Coronary artery (tissue), 2 donors: Measurements from ENCODE around the gene NRXN2.

Experiments
- DNase-seq: peaks from one replicate; pipeline ENCODE4 v3.0.0-alpha.2; 2017; ENCODE audit warnings: low spot score
- H3K27ac ChIP-seq, 2 donors: fragments of 200-600 bp; sonication (generic); one replicate each; pipeline ENCODE4 v1.5.1; 2016 to 2019
- H3K4me3 ChIP-seq: fragments of 200-600 bp; sonication (generic); 2 replicates; pipeline ENCODE4 v1.5.1; 2016; ENCODE audit warnings: mild to moderate bottlenecking, moderate library complexity
- TF ChIP-seq, protein P1 (sequence below): fragments of 200-600 bp; sonication (generic); IDR thresholded peaks from one replicate; pipeline ENCODE4 v1.5.1; 2019; ENCODE audit warnings: antibody characterized with exemption

The NRXN2 gene

GRCh38 chr11:64696045-64696444, 27.0 kb downstream of the NRXN2 start:
- H3K27ac ChIP-seq, result no peak overlapping the region
- DNase-seq, result no peak
- TF ChIP-seq, protein P1, sequence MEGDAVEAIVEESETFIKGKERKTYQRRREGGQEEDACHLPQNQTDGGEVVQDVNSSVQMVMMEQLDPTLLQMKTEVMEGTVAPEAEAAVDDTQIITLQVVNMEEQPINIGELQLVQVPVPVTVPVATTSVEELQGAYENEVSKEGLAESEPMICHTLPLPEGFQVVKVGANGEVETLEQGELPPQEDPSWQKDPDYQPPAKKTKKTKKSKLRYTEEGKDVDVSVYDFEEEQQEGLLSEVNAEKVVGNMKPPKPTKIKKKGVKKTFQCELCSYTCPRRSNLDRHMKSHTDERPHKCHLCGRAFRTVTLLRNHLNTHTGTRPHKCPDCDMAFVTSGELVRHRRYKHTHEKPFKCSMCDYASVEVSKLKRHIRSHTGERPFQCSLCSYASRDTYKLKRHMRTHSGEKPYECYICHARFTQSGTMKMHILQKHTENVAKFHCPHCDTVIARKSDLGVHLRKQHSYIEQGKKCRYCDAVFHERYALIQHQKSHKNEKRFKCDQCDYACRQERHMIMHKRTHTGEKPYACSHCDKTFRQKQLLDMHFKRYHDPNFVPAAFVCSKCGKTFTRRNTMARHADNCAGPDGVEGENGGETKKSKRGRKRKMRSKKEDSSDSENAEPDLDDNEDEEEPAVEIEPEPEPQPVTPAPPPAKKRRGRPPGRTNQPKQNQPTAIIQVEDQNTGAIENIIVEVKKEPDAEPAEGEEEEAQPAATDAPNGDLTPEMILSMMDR, result no peak
- no peak overlapping the region for H3K4me3 ChIP-seq

GRCh38 chr11:64695548-64695947, 27.4 kb downstream of the NRXN2 start:
- Histone ChIP-seq H3K4me3 (no peak overlapping the region), H3K27ac (no peak overlapping the region)
- TF ChIP-seq, protein P1, result no peak
- DNase-seq, result no peak

DNA sequence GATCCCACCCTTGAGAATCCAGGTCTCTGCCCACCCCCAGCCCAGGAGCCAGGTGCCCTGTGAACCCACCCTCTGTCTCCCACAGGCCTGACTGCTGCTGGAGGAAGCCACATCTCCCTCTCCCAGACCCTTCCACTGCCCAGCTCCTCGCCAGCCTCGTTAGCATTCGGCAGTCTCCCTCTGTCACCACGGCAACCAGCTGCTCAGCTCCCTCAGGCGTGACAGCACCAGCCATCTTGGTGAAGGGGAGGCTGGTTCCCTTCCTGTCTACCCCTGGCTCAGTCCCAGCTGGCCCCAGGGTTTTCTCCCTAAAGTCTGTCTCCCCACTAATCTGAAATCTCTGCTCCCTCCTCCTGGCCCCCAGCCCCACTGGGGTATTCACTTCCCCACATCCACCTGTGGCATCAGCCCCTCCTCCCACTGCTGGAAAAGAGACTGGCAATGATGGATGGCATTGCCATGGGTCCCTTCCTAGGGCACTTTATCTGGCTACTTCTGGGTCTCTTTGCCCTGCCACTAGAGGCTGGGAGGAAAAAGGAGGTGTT, 28.1 kb downstream of the NRXN2 start:
- TF ChIP-seq, protein P1, result no peak
- H3K27ac ChIP-seq, result no peak overlapping the region
- H3K4me3 ChIP-seq, result no peak overlapping the region
- DNase-seq, result no peak

DNA sequence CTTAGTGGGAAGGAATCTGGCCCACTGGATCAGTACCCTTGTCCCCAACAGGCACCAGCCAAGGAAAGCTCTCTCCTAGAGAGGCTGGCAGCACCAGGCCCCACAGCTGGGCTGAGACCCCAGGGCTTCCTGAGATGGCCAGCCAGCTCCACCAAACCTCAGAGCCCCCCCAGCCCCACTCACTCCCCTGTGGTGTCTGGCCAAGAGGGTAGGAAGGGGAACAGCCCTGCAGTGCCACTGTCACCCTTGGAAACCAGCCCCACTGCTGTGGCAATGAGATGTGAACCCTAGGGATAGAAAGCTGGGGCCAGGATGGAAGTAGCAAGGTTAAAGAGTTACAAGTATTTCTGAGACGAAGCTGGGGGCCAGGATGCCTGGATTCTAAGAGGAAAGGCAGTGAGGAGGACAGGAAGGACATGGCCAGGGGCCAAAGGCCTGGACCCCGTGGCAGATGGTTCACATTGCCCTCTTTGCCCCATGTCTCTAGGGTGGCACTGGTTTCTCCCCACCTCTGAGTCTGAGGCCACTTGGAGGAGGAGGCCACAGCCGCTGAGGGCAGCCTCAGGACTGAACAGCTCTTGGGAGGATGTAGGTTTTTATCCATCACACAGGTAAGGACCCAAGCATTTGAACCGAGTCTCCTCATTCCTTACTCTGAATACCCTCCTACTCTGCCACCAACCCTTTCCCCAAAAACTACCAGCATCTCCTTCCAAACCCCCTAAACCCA, 28.8 kb downstream of the NRXN2 start:
- no peak for DNase-seq
- TF ChIP-seq, protein P1, result no peak
- Histone ChIP-seq H3K4me3 (no peak overlapping the region), H3K27ac (no peak overlapping the region)

DNA sequence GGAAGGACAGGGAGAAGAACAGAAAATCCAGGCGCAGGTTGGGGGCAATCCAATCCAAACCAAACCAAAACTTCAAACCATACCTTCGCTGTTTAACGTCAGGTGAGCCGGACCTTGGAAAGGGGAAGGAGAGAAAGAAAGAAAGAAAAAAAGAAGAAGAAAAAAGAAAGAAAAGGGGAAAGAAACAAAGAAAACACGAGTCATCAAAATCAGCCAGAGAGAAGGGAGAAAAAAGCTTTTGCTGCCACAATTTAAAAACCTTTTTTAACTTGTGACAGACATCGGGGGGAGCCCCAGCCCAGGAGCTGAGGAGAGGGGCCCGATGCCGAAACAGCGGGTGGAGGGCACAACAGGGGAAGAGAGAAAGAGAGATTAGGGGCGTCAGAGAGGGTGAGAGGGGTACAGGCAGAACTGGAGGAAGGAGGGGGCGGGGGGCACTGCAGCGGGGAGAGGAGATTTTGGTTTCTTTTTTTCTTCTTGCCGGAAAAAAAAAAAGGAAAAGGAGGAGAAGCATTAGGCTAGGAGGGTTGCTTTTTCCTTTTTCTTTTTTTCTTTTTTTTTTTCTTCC, 30.1 kb downstream of the NRXN2 start:
- no peak for DNase-seq
- Histone ChIP-seq H3K4me3 (no peak overlapping the region), H3K27ac (no peak overlapping the region)
- TF ChIP-seq, protein P1, result no peak

DNA sequence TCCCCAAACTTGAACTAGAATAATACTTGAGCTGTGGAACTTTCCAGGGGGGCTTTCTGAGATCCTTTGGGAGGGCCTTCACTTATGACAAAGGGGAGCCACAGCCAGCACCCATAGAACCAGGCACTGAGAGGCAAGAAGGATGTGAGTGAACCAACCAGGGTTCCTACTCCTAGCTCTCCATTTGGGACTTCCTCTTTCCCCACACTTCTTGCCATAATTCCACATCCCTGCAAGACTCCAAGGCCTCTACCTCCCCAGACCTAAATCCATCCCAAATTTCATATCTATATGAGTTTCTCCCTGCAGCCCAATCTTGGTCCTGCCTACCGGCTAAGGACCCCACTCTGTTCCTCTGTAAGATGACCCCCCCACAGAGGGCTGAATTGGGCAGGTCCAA, 31.5 kb downstream of the NRXN2 start:
- TF ChIP-seq, protein P1, result no peak
- DNase-seq, result no peak
- H3K4me3 ChIP-seq, result no peak overlapping the region
- H3K27ac ChIP-seq, result no peak overlapping the region

DNA sequence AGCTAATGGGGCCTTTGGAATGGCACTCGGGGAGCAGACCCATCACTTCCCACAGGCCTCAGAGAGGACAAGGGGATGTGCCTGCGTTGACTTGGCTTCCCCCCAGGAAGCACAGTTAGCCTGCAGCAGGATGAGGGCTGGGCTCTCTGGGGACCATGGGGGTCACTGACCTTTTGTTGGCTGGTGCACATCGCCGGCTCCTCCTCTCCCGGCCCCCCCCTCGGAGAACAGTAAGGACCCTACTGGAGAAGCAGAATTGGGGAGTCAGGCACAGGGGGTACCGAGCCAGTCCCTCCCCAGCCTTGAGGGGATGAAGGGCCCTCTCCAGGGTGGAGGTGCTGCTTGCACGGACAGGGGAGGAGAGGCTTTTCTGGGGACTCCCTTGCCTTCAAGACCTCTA, 32.8 kb downstream of the NRXN2 start:
- TF ChIP-seq, protein P1, result no peak
- DNase-seq, result no peak
- no peak overlapping the region for H3K27ac ChIP-seq
- H3K4me3 ChIP-seq, result no peak overlapping the region
